Measurements from ENCODE around the gene PCMTD2.

DNA sequence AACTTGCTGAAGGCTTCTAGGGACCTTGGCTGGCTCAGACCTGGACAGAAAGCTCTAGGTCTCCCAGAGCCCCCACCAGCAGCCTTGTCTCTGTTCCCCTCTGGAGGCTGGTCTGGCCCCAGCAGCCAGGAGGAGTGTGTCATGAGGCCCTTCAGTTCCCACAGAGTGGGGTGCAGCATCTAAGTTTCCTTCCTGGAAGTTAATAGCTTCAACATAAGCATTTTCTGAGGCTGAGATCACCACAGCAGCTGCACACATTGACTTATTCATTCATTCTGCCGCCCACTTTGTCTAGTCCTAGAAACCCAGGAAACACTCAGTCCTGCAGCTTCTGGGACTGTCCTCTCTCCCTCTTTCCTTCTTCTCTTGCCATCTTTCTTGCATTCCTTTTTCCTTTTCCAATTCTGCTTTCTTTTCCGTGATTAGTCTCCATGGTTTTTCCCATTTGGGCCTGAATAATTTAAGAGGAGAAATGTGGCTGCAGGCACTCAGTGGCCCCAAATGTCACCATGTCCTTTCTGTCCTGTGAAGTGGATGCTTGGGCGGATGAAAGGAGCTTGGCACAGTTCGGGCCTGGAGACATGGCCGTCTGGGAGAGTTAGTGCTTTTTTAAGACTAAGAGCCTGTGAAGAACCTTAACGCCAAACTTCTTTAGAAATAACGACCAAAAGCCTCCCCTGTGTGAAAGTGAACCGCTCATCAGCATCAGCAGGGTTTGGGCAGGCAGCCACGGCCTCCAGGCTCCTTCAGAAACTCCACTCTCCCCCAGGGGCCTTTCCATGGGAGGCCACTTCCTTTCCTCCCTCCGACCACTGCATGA, 31.0 kb upstream of the PCMTD2 start:
- TF ChIP-seq, protein P1, sequence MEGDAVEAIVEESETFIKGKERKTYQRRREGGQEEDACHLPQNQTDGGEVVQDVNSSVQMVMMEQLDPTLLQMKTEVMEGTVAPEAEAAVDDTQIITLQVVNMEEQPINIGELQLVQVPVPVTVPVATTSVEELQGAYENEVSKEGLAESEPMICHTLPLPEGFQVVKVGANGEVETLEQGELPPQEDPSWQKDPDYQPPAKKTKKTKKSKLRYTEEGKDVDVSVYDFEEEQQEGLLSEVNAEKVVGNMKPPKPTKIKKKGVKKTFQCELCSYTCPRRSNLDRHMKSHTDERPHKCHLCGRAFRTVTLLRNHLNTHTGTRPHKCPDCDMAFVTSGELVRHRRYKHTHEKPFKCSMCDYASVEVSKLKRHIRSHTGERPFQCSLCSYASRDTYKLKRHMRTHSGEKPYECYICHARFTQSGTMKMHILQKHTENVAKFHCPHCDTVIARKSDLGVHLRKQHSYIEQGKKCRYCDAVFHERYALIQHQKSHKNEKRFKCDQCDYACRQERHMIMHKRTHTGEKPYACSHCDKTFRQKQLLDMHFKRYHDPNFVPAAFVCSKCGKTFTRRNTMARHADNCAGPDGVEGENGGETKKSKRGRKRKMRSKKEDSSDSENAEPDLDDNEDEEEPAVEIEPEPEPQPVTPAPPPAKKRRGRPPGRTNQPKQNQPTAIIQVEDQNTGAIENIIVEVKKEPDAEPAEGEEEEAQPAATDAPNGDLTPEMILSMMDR (IDR thresholded peaks at IDR 0.05; ENCODE audit: insufficient read depth, low read length, poor library complexity, severe bottlenecking): no peak
- TF ChIP-seq EZH2phosphoT487 (conservative IDR thresholded peaks at IDR 0.05; ENCODE audit: low read length): no peak
